GM12878 (cell line): Measurements from ENCODE around the gene PDGFD. TPM values are rescaled to one million over a fixed set of nuclear protein-coding genes. Genes with fewer than 3 reads are reported as not detected.

ENCODE experiments used
- ATAC-seq: fragments of 200-7000 bp; cut with Tn5 transposase; 3 replicates; pipeline ENCODE4 v1.9.1; 2020; ENCODE audit warnings: mild to moderate bottlenecking, moderate library complexity
- BruUV-seq: library from RNA; stranded (reverse); fragments of 400-500 nt; replicated peaks from 2 replicates; lab custom pipeline; 2021; lab: Mats Ljungman, UMichigan
- CTCF ChIA-PET: fragments of 300-600 bp; sonication (Branson Sonifier 250); formaldehyde crosslinking; extraction: SDS; loops from one replicate; lab custom pipeline; 2021; ENCODE audit warnings: inconsistent platforms; lab: Yijun Ruan, JAX
- POLR2A ChIA-PET: fragments of 350-600 bp; formaldehyde crosslinking; extraction: SDS; loops from one replicate; lab custom pipeline; 2021; ENCODE audit warnings: inconsistent platforms; lab: Charles Lee
- RAD21 ChIA-PET: fragments of 300-600 bp; sonication (Branson Sonifier 250); formaldehyde crosslinking; loops from one replicate; lab custom pipeline; 2023; ENCODE audit warnings: antibody characterized with exemption; ENCODE audit not compliant: unreplicated experiment; lab: Charles Lee
- SMC1A ChIA-PET: fragments of 300-600 bp; sonication (Branson Sonifier 250); formaldehyde crosslinking; loops from one replicate; lab custom pipeline; 2023; ENCODE audit not compliant: unreplicated experiment, uncharacterized antibody; lab: Charles Lee
- DNase-seq: peaks from one replicate; pipeline ENCODE4 v3.0.0-alpha.2; 2011; ENCODE audit warnings: low read depth, low spot score
- FAIRE-seq: peaks from 3 replicates; lab custom pipeline; 2011; peaks lifted over from hg19 to GRCh38; lab: Jason Lieb, UNC
- H2AFZ ChIP-seq: 2 replicates; pipeline ENCODE4 v1.6.0; 2011; ENCODE audit warnings: low read depth, low read length, control low read depth; ENCODE audit not compliant: control insufficient read depth
- H3K27ac ChIP-seq: 2 replicates; pipeline ENCODE4 v1.5.1; 2011; ENCODE audit warnings: control low read depth; ENCODE audit not compliant: control insufficient read depth, insufficient read depth
- H3K27me3 ChIP-seq, 2 experiments: replicated peaks in 1 of 2; 2 replicates each; pipeline versions ENCODE4 v1.6.0 to v1.6.1; 2011; ENCODE audit warnings: low read length in 1 of 2; ENCODE audit not compliant: control insufficient read depth in 2 of 2, insufficient read depth in 2 of 2
- H3K36me3 ChIP-seq, 2 experiments: 2 replicates each; pipeline ENCODE4 v1.5.1; 2011; ENCODE audit warnings: low read length in 1 of 2; ENCODE audit not compliant: control insufficient read depth in 2 of 2, insufficient read depth in 2 of 2
- H3K4me1 ChIP-seq: 2 replicates; pipeline ENCODE4 v1.6.1; 2011; ENCODE audit warnings: mild to moderate bottlenecking, low read length, moderate library complexity, mixed read lengths; ENCODE audit not compliant: control insufficient read depth, insufficient read depth
- H3K4me2 ChIP-seq: 2 replicates; pipeline ENCODE4 v1.6.0; 2011; ENCODE audit warnings: control low read depth; ENCODE audit not compliant: control insufficient read depth, insufficient read depth
- H3K4me3 ChIP-seq: fragments of 200-600 bp; sonication (generic); 2 replicates; pipeline ENCODE4 v1.5.1; 2016
- H3K79me2 ChIP-seq: 2 replicates; pipeline ENCODE4 v1.6.0; 2011; ENCODE audit warnings: low read length; ENCODE audit not compliant: control insufficient read depth, insufficient read depth
- H3K9ac ChIP-seq: 2 replicates; pipeline ENCODE4 v1.8.0; 2011; ENCODE audit warnings: low read length, control low read depth, mixed read lengths; ENCODE audit not compliant: control insufficient read depth, insufficient read depth
- H3K9me3 ChIP-seq: replicated peaks from 3 replicates; pipeline ENCODE4 v1.5.1; 2011; ENCODE audit warnings: mild to moderate bottlenecking, low read length; ENCODE audit not compliant: control insufficient read depth, insufficient read depth
- H4K20me1 ChIP-seq: 2 replicates; pipeline ENCODE4 v1.6.0; 2011; ENCODE audit not compliant: control insufficient read depth, insufficient read depth
- CBX5 ChIP-seq: sonication (generic); IDR thresholded peaks from 2 replicates; pipeline ENCODE4 v1.6.1; 2016; ENCODE audit warnings: low read depth, moderate library complexity, mild to moderate bottlenecking, inconsistent platforms
- CEBPB ChIP-seq, 2 experiments: fragments of 150-350 bp in 1 of 2; IDR thresholded peaks; 2 replicates each; pipeline ENCODE4 v1.6.1; 2012 to 2014; ENCODE audit warnings: low read depth in 2 of 2, low read length in 2 of 2, borderline replicate concordance in 1 of 2, inconsistent platforms in 1 of 2
- CHD4 ChIP-seq: fragments of 200-600 bp; sonication (generic); IDR thresholded peaks from 2 replicates; pipeline ENCODE4 v1.6.1; 2016; ENCODE audit warnings: mild to moderate bottlenecking
- DPF2 ChIP-seq: fragments of 450-650 bp; IDR thresholded peaks from 2 replicates; pipeline ENCODE4 v1.6.1; 2017; ENCODE audit warnings: mild to moderate bottlenecking
- EED ChIP-seq: sonication (generic); IDR thresholded peaks from 2 replicates; pipeline ENCODE4 v1.6.1; 2016; ENCODE audit warnings: antibody characterized with exemption, low read depth
- FOS ChIP-seq: IDR thresholded peaks from 3 replicates; pipeline ENCODE4 v1.6.1; 2011; ENCODE audit warnings: borderline replicate concordance; ENCODE audit not compliant: insufficient read length; ENCODE audit errors: extremely low read depth
- MXI1 ChIP-seq: fragments of 150-350 bp; IDR thresholded peaks from 2 replicates; pipeline ENCODE4 v1.6.1; 2011; ENCODE audit warnings: low read depth, mild to moderate bottlenecking, inconsistent platforms, low read length, improper control_type of control experiment
- NFIC ChIP-seq: IDR thresholded peaks from 2 replicates; pipeline ENCODE4 v1.6.1; 2012; ENCODE audit warnings: low read depth, mild to moderate bottlenecking, inconsistent platforms, low read length, moderate library complexity
- NFYA ChIP-seq: IDR thresholded peaks from 2 replicates; pipeline ENCODE4 v1.6.1; 2011; ENCODE audit warnings: low read depth, mild to moderate bottlenecking, low read length, improper control_type of control experiment, borderline replicate concordance
- NR2C2 ChIP-seq: IDR thresholded peaks from 2 replicates; pipeline ENCODE4 v1.6.1; 2011; ENCODE audit warnings: borderline replicate concordance, low read depth; ENCODE audit not compliant: control insufficient read depth, insufficient read length
- PKNOX1 ChIP-seq: fragments of 450-650 bp; IDR thresholded peaks from 2 replicates; pipeline ENCODE4 v1.6.1; 2016; ENCODE audit warnings: mild to moderate bottlenecking
- RUNX3 ChIP-seq: IDR thresholded peaks from 2 replicates; pipeline ENCODE4 v1.6.1; 2012; ENCODE audit warnings: low read length, inconsistent platforms
- SUPT20H ChIP-seq: IDR thresholded peaks from 2 replicates; pipeline ENCODE4 v1.6.1; 2011; ENCODE audit warnings: low read depth, mild to moderate bottlenecking, low read length, moderate library complexity, borderline replicate concordance; ENCODE audit not compliant: control insufficient read depth
- YY1 ChIP-seq: IDR thresholded peaks from 2 replicates; pipeline ENCODE4 v1.6.1; 2011; ENCODE audit warnings: low read depth, mild to moderate bottlenecking, low read length
- ZSCAN29 ChIP-seq: fragments of 450-650 bp; IDR thresholded peaks from 2 replicates; pipeline ENCODE4 v1.6.1; 2017; ENCODE audit warnings: mild to moderate bottlenecking, moderate library complexity
- WGBS: methylation state at CpG from one replicate; pipeline ENCODE4 v1.1.6; 2016; ENCODE audit warnings: low lambda C conversion rate; ENCODE audit not compliant: insufficient replicate concordance, insufficient coverage; ENCODE audit errors: missing lambda C conversion rate; 5-methylcytosine and 5-hydroxymethylcytosine counted together
- in situ Hi-C: fragments of 300-500 bp; cut with MboI; formaldehyde crosslinking; loops from 9 replicates; pipeline ENCODE4 v1.14.3; 2018; ENCODE audit warnings: mixed read lengths
- intact Hi-C: fragments of 100-400 bp; cut with micrococcal nuclease; formaldehyde crosslinking; loops from one replicate; pipeline ENCODE4 v1.14.2; 2022; ENCODE audit not compliant: unreplicated experiment
- polyA plus RNA-seq, 11 experiments: library from polyadenylated mRNA; depleted of rRNA in 4 of 11; unstranded in 6 of 11; stranded (reverse) in 5 of 11; fragments of >200 nt; fragmentation: Nextera tagmentation in 4 of 11; fragmentation: Illumina TruSeq in 1 of 11; extraction: Ambion mirVana in 4 of 11; extraction: Trizol in 1 of 11; gene quantifications; 1 replicate in 1 of 11; 2 replicates in 10 of 11; pipeline versions ENCODE4 v1.2.1 to v1.2.3, GENCODE V29; 2011 to 2016; ENCODE audit warnings: inconsistent platforms in 2 of 11, missing spikeins in 2 of 11, low read depth in 1 of 11
- total RNA-seq, 4 experiments: library from RNA; depleted of rRNA in 3 of 4; stranded (reverse); fragments of >200 nt in 3 of 4; fragmentation: Illumina TruSeq in 1 of 4; extraction: Trizol in 1 of 4; gene quantifications; 2 replicates each; pipeline versions ENCODE4 v1.2.1 to v1.2.3, GENCODE V29; 2013 to 2021
- TF ChIP-seq, protein P1 (sequence below): IDR thresholded peaks from 2 replicates; pipeline ENCODE4 v1.6.1; 2012; ENCODE audit warnings: mild to moderate bottlenecking, low read depth, low read length
- TF ChIP-seq, protein P2 (sequence below): IDR thresholded peaks from 2 replicates; pipeline ENCODE4 v1.6.1; 2011; ENCODE audit warnings: borderline replicate concordance, low read depth, mild to moderate bottlenecking, moderate library complexity, low read length; ENCODE audit not compliant: insufficient read depth, poor library complexity, severe bottlenecking
- TF ChIP-seq, protein P3 (sequence below): IDR thresholded peaks from 2 replicates; pipeline ENCODE4 v1.6.1; 2011; ENCODE audit warnings: borderline replicate concordance, low read depth, mild to moderate bottlenecking, moderate library complexity, mixed read lengths, low read length; ENCODE audit not compliant: insufficient read depth; ENCODE audit errors: extremely low read length

The PDGFD gene
- total and polyA plus RNA-seq, 10 of the 15 experiments (the other 5 are each of a cell fraction or from before 2014, with no cell fraction given) = 0.05 to 0.13 TPM; not detected in 8

GRCh38 chr11:103904324-103904667 is 259.7 kb downstream of the PDGFD start:
- no peaks in the 10 kb centered on the region for H3K27me3 ChIP-seq
- ChIA-PET CTCF (no interaction called here), RAD21 (interaction anchor here (1.0 kb wide), 1 partner anchor 31 kb away, joined by 3 read pairs; no protein-coding TSS in a partner anchor), POLR2A (no interaction called here), SMC1A (interaction anchor here (1.3 to 2.0 kb wide), 4 partner anchors 14 to 220 kb away, joined by 3 to 6 read pairs (median 4); no protein-coding TSS in a partner anchor)
- peak; percentile 73 for DNase-seq
- peak; percentile 89 for ATAC-seq
- H3K27ac ChIP-seq = peak overlapping the region; percentile 49
- peak; percentile 80 for FAIRE-seq
- H3K79me2 ChIP-seq = no peaks in the 10 kb centered on the region
- H4K20me1 ChIP-seq = no peaks in the 10 kb centered on the region
- H3K36me3 ChIP-seq = no peaks in the 10 kb centered on the region
- no peaks in the 10 kb centered on the region for H3K9me3 ChIP-seq
- BruUV-seq = no TSS peak
- peaks cover 38% of the 10 kb centered on the region for H3K4me1 ChIP-seq
- intact Hi-C loops = no loop called here
- peak overlapping the region; percentile 77 for H3K4me2 ChIP-seq
- in situ Hi-C loops = no loop called here
- peak overlapping the region; percentile 44; the same call in 1 of the 2 replicates for H3K4me3 ChIP-seq
- peak overlapping the region; percentile 0; the same call in 1 of the 2 replicates for H3K9ac ChIP-seq
- WGBS = 0% methylated on average over 3 of the region's 3 CpGs
- H2AFZ ChIP-seq = peak overlapping the region; percentile 69
- TF ChIP-seq ZSCAN29 = no peak
- TF ChIP-seq NFIC = peak; percentile 13; the same call in 1 of the 2 replicates
- no peak for TF ChIP-seq CBX5
- no peak for TF ChIP-seq PKNOX1
- TF ChIP-seq, protein P1, sequence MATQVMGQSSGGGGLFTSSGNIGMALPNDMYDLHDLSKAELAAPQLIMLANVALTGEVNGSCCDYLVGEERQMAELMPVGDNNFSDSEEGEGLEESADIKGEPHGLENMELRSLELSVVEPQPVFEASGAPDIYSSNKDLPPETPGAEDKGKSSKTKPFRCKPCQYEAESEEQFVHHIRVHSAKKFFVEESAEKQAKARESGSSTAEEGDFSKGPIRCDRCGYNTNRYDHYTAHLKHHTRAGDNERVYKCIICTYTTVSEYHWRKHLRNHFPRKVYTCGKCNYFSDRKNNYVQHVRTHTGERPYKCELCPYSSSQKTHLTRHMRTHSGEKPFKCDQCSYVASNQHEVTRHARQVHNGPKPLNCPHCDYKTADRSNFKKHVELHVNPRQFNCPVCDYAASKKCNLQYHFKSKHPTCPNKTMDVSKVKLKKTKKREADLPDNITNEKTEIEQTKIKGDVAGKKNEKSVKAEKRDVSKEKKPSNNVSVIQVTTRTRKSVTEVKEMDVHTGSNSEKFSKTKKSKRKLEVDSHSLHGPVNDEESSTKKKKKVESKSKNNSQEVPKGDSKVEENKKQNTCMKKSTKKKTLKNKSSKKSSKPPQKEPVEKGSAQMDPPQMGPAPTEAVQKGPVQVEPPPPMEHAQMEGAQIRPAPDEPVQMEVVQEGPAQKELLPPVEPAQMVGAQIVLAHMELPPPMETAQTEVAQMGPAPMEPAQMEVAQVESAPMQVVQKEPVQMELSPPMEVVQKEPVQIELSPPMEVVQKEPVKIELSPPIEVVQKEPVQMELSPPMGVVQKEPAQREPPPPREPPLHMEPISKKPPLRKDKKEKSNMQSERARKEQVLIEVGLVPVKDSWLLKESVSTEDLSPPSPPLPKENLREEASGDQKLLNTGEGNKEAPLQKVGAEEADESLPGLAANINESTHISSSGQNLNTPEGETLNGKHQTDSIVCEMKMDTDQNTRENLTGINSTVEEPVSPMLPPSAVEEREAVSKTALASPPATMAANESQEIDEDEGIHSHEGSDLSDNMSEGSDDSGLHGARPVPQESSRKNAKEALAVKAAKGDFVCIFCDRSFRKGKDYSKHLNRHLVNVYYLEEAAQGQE = no peak
- TF ChIP-seq MXI1 = 0 out of 2 replicates have a peak, but pooled peaks have one; percentile 11
- TF ChIP-seq, protein P2, sequence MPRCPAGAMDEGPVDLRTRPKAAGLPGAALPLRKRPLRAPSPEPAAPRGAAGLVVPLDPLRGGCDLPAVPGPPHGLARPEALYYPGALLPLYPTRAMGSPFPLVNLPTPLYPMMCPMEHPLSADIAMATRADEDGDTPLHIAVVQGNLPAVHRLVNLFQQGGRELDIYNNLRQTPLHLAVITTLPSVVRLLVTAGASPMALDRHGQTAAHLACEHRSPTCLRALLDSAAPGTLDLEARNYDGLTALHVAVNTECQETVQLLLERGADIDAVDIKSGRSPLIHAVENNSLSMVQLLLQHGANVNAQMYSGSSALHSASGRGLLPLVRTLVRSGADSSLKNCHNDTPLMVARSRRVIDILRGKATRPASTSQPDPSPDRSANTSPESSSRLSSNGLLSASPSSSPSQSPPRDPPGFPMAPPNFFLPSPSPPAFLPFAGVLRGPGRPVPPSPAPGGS = no peak
- no peak for TF ChIP-seq FOS
- no peak for TF ChIP-seq CHD4
- TF ChIP-seq, protein P3, sequence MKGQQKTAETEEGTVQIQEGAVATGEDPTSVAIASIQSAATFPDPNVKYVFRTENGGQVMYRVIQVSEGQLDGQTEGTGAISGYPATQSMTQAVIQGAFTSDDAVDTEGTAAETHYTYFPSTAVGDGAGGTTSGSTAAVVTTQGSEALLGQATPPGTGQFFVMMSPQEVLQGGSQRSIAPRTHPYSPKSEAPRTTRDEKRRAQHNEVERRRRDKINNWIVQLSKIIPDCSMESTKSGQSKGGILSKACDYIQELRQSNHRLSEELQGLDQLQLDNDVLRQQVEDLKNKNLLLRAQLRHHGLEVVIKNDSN = no peak
- no peak for TF ChIP-seq CEBPB (IDR thresholded peaks at IDR 0.05; ENCODE audit: borderline replicate concordance in 1 of 2, low read depth in 2 of 2, low read length in 2 of 2)
- TF ChIP-seq RUNX3 = no peak; the same call in 1 of the 2 replicates
- TF ChIP-seq YY1 = no peak
- no peak for TF ChIP-seq NFYA
- no peak for TF ChIP-seq SUPT20H
- no peak for TF ChIP-seq DPF2
- TF ChIP-seq EED = no peak; the same call in 1 of the 2 replicates
- no peak for TF ChIP-seq NR2C2
